Activated naive CD8-positive, alpha-beta T cell (primary cell): ENCODE results near the gene BPHL.

Experiments used
- H3K27ac Mint-ChIP-seq: one replicate; pipeline ENCODE4 v1.8.0; 2021; ENCODE audit warnings: mixed read lengths
- H3K27me3 Mint-ChIP-seq: one replicate; pipeline ENCODE4 v1.8.0; 2021; ENCODE audit warnings: mixed read lengths
- H3K36me3 Mint-ChIP-seq: one replicate; pipeline ENCODE4 v1.8.0; 2021; ENCODE audit warnings: mixed read lengths
- H3K4me1 Mint-ChIP-seq: one replicate; pipeline ENCODE4 v1.8.0; 2021; ENCODE audit warnings: low read depth, mixed read lengths
- H3K4me3 Mint-ChIP-seq: one replicate; pipeline ENCODE4 v1.8.0; 2021; ENCODE audit warnings: mild to moderate bottlenecking, mixed read lengths
- H3K9me3 Mint-ChIP-seq: one replicate; pipeline ENCODE4 v1.8.0; 2021; ENCODE audit warnings: low read depth, mixed read lengths

The BPHL gene

GRCh38 chr6:3102875-3103274 is 15.6 kb upstream of the BPHL start:
- Mint-ChIP-seq H3K27ac (no peak overlapping the region), H3K4me1 (peaks cover 7% of the 10 kb centered on the region), H3K27me3 (no peaks in the 10 kb centered on the region), H3K4me3 (no peak overlapping the region), H3K9me3 (no peaks in the 10 kb centered on the region), H3K36me3 (peaks cover 12% of the 10 kb centered on the region)

GRCh38 chr6:3108746-3109414 is 9.6 kb upstream of the BPHL start:
- H3K4me3 Mint-ChIP-seq, result no peak overlapping the region
- no peak overlapping the region for H3K27ac Mint-ChIP-seq
- no peaks in the 10 kb centered on the region for H3K27me3 Mint-ChIP-seq
- peaks cover 4% of the 10 kb centered on the region for H3K4me1 Mint-ChIP-seq
- H3K9me3 Mint-ChIP-seq, result no peaks in the 10 kb centered on the region
- H3K36me3 Mint-ChIP-seq, result peaks cover 13% of the 10 kb centered on the region

- Mint-ChIP-seq H3K9me3 (no peaks in the 10 kb centered on the region), H3K4me1 (peaks cover 2% of the 10 kb centered on the region), H3K27ac (no peak overlapping the region), H3K36me3 (peaks cover 9% of the 10 kb centered on the region), H3K27me3 (no peaks in the 10 kb centered on the region), H3K4me3 (no peak overlapping the region)
These were observed 8.8 kb upstream of the BPHL start for GRCh38 chr6:3109761-3110160.

GRCh38 chr6:3114377-3114776 is 4.1 kb upstream of the BPHL start:
- Mint-ChIP-seq H3K36me3 (peaks cover 7% of the 10 kb centered on the region), H3K4me3 (no peak overlapping the region), H3K27me3 (no peaks in the 10 kb centered on the region), H3K4me1 (peaks cover 13% of the 10 kb centered on the region), H3K27ac (no peak overlapping the region), H3K9me3 (no peaks in the 10 kb centered on the region)

GRCh38 chr6:3117912-3118352 is 579 bp upstream of the BPHL start:
- peak overlapping the region; percentile 84 for H3K4me3 Mint-ChIP-seq

GRCh38 chr6:3119040-3119723 is 671 bp downstream of the BPHL start:
- Mint-ChIP-seq H3K27me3 (no peaks in the 10 kb centered on the region), H3K4me1 (peaks cover 18% of the 10 kb centered on the region), H3K4me3 (peak overlapping the region; percentile 84), H3K27ac (peak overlapping the region; percentile 47), H3K36me3 (no peaks in the 10 kb centered on the region), H3K9me3 (no peaks in the 10 kb centered on the region)

More at GRCh38 chr6:3117912-3118352, 579 bp upstream of the BPHL start:
- Mint-ChIP-seq H3K4me1 (peaks cover 17% of the 10 kb centered on the region), H3K9me3 (no peaks in the 10 kb centered on the region), H3K36me3 (no peaks in the 10 kb centered on the region), H3K27me3 (no peaks in the 10 kb centered on the region), H3K27ac (peak overlapping the region; percentile 88)

GRCh38 chr6:3120765-3121089 is 2.2 kb downstream of the BPHL start:
- no peak overlapping the region for H3K27ac Mint-ChIP-seq
- H3K4me1 Mint-ChIP-seq, result peaks cover 18% of the 10 kb centered on the region
- no peaks in the 10 kb centered on the region for H3K36me3 Mint-ChIP-seq
- no peak overlapping the region for H3K4me3 Mint-ChIP-seq
- no peaks in the 10 kb centered on the region for H3K27me3 Mint-ChIP-seq
- H3K9me3 Mint-ChIP-seq, result no peaks in the 10 kb centered on the region

GRCh38 chr6:3122823-3123182 is 4.3 kb downstream of the BPHL start:
- H3K9me3 Mint-ChIP-seq, result no peaks in the 10 kb centered on the region
- no peak overlapping the region for H3K4me3 Mint-ChIP-seq
- no peaks in the 10 kb centered on the region for H3K27me3 Mint-ChIP-seq
- H3K36me3 Mint-ChIP-seq, result no peaks in the 10 kb centered on the region
- H3K27ac Mint-ChIP-seq, result no peak overlapping the region
- H3K4me1 Mint-ChIP-seq, result peaks cover 14% of the 10 kb centered on the region

GRCh38 chr6:3124667-3125066 is 6.2 kb downstream of the BPHL start:
- peaks cover 4% of the 10 kb centered on the region for H3K4me1 Mint-ChIP-seq
- no peak overlapping the region for H3K27ac Mint-ChIP-seq
- peaks cover 9% of the 10 kb centered on the region for H3K36me3 Mint-ChIP-seq
- no peaks in the 10 kb centered on the region for H3K9me3 Mint-ChIP-seq
- H3K4me3 Mint-ChIP-seq, result no peak overlapping the region
- no peaks in the 10 kb centered on the region for H3K27me3 Mint-ChIP-seq

GRCh38 chr6:3125815-3126214 is 7.3 kb downstream of the BPHL start:
- H3K36me3 Mint-ChIP-seq, result peaks cover 9% of the 10 kb centered on the region
- H3K4me3 Mint-ChIP-seq, result no peak overlapping the region

GRCh38 chr6:3128356-3129108 is 10.0 kb downstream of the BPHL start:
- Mint-ChIP-seq H3K27me3 (no peaks in the 10 kb centered on the region), H3K9me3 (no peaks in the 10 kb centered on the region), H3K36me3 (peaks cover 19% of the 10 kb centered on the region), H3K4me3 (no peak overlapping the region), H3K27ac (no peak overlapping the region), H3K4me1 (peaks cover 3% of the 10 kb centered on the region)

More at GRCh38 chr6:3125815-3126214, 7.3 kb downstream of the BPHL start:
- Mint-ChIP-seq H3K9me3 (no peaks in the 10 kb centered on the region), H3K27me3 (no peaks in the 10 kb centered on the region), H3K4me1 (peaks cover 3% of the 10 kb centered on the region), H3K27ac (no peak overlapping the region)

- H3K27me3 Mint-ChIP-seq, result no peaks in the 10 kb centered on the region
These were observed 13.2 kb downstream of the BPHL start for GRCh38 chr6:3131695-3132094.

GRCh38 chr6:3133515-3133914 is 15.0 kb downstream of the BPHL start:
- Mint-ChIP-seq H3K27ac (no peak overlapping the region), H3K4me3 (no peak overlapping the region), H3K4me1 (no peaks in the 10 kb centered on the region), H3K9me3 (no peaks in the 10 kb centered on the region), H3K36me3 (peaks cover 29% of the 10 kb centered on the region), H3K27me3 (no peaks in the 10 kb centered on the region)

More at GRCh38 chr6:3131695-3132094, 13.2 kb downstream of the BPHL start:
- Mint-ChIP-seq H3K9me3 (no peaks in the 10 kb centered on the region), H3K4me3 (no peak overlapping the region), H3K4me1 (no peaks in the 10 kb centered on the region), H3K27ac (no peak overlapping the region), H3K36me3 (peaks cover 26% of the 10 kb centered on the region)

GRCh38 chr6:3135668-3136291 is 17.3 kb downstream of the BPHL start:
- H3K27ac Mint-ChIP-seq, result no peak overlapping the region
- H3K36me3 Mint-ChIP-seq, result peaks cover 25% of the 10 kb centered on the region
- H3K4me1 Mint-ChIP-seq, result no peaks in the 10 kb centered on the region
- H3K4me3 Mint-ChIP-seq, result no peak overlapping the region
- no peaks in the 10 kb centered on the region for H3K27me3 Mint-ChIP-seq
- H3K9me3 Mint-ChIP-seq, result no peaks in the 10 kb centered on the region
